Measurements from ENCODE around the gene PDLIM1.

The PDLIM1 gene

GRCh38 chr10:95253007-95253406 lies 37.8 kb downstream of the PDLIM1 start:
- TF ChIP-seq, protein P1, sequence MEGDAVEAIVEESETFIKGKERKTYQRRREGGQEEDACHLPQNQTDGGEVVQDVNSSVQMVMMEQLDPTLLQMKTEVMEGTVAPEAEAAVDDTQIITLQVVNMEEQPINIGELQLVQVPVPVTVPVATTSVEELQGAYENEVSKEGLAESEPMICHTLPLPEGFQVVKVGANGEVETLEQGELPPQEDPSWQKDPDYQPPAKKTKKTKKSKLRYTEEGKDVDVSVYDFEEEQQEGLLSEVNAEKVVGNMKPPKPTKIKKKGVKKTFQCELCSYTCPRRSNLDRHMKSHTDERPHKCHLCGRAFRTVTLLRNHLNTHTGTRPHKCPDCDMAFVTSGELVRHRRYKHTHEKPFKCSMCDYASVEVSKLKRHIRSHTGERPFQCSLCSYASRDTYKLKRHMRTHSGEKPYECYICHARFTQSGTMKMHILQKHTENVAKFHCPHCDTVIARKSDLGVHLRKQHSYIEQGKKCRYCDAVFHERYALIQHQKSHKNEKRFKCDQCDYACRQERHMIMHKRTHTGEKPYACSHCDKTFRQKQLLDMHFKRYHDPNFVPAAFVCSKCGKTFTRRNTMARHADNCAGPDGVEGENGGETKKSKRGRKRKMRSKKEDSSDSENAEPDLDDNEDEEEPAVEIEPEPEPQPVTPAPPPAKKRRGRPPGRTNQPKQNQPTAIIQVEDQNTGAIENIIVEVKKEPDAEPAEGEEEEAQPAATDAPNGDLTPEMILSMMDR (IDR thresholded peaks at IDR 0.05; ENCODE audit: low read length, missing control alignments) = no peak
- peak; percentile 43 for DNase-seq (ENCODE audit: low read depth)
- no peak overlapping the region for H3K4me3 ChIP-seq (replicated peaks; ENCODE audit: low read depth, low read length)

DNA sequence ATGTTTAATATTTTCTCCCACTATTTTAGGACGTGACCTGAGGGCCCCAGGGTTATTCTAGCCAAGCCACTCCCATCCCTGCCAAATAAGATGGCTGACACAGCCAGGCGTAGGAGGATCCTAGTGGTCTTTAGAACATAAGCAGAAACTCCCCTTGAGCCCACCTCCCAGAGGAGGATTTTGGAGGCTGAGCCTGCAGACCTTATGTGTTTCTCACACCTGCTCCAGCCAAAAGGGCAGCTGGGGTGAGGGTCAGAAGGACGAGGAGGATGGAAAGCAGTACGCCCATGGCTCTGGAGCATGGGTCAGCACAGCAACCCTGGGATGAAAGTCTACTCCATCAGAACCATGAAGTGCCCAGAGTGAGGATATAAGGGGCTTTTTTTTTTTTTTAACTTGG lies 39.9 kb downstream of the PDLIM1 start:
- TF ChIP-seq, protein P1 (IDR thresholded peaks at IDR 0.05; ENCODE audit: low read length, missing control alignments) = no peak
- H3K4me3 ChIP-seq (replicated peaks; ENCODE audit: low read depth, low read length) = no peak overlapping the region
- no peak for DNase-seq (ENCODE audit: low read depth)

GRCh38 chr10:95249467-95249866 lies 41.3 kb downstream of the PDLIM1 start:
- no peak overlapping the region for H3K4me3 ChIP-seq (replicated peaks; ENCODE audit: low read depth, low read length)
- TF ChIP-seq, protein P1 (IDR thresholded peaks at IDR 0.05; ENCODE audit: low read length, missing control alignments) = no peak
- DNase-seq (ENCODE audit: low read depth) = no peak

GRCh38 chr10:95248989-95249388 lies 41.8 kb downstream of the PDLIM1 start:
- H3K4me3 ChIP-seq (replicated peaks; ENCODE audit: low read depth, low read length) = no peak overlapping the region
- DNase-seq (ENCODE audit: low read depth) = no peak
- TF ChIP-seq, protein P1 (IDR thresholded peaks at IDR 0.05; ENCODE audit: low read length, missing control alignments) = no peak

DNA sequence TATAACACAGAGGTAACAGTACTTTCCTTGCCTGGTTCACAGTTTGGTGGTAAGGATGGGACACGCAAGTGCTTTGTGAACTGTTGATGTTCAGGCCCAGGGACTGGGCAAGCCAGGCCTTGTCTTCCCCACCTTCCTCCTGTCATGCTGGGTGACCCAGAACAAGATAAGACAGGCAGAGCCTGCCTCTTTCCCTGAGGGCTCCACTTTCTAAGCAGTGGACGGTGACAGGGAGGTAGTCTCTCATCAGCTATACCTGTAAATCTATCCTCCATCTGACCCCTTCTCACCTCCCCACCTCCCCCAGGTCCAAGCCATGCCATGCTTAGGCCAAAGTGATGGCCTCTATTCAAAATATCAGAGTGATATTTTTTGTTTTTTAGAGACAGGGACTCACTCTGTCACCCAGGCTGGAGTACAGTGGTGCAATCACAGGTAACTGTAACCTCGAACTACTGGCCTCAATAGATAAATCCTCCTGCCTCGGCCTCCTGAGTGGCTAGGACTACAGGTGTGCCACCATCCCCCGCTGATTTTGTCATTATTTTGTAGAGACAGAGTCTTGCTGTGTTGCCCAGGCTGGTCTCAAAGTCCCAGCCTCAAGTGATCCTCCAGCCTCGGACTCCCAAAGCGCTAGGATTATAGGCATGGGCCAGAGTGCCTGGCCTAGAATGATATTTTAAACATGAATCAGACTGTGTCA lies 42.8 kb downstream of the PDLIM1 start:
- TF ChIP-seq, protein P1 (IDR thresholded peaks at IDR 0.05; ENCODE audit: low read length, missing control alignments) = no peak
- no peak overlapping the region for H3K4me3 ChIP-seq (replicated peaks; ENCODE audit: low read depth, low read length)
- DNase-seq (ENCODE audit: low read depth) = no peak

DNA sequence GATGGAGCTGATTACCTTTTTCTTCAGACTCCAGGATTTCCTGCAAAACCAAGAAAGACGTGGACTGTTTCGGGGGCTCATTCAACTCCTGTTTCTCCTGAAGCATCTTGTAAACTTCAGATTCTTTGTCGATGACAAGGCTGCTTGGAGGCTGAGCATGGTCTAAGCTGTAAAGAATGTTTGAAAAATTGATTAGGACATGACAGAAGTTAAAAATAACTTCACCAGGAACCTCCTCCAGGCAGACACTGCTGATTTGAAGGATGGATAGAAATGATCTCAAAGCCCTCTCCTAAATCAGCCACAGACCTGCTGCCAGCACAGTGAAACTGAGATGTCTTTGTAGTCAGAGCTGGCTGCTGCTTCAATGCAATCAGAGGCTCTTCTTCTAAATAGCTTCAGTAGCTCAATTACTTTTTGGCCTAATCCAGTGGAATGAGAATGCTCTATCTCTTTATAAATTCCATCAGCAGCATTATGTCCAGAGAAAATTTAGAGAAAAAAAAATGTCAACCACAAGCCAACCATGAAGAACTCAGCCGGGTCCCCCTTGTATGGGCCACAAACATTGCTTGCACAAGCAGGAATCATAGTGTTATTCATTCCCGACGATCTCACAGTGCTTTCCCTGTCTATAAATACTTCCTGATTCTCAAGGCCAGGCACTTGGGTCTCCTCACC lies 43.5 kb downstream of the PDLIM1 start:
- no peak overlapping the region for H3K4me3 ChIP-seq (replicated peaks; ENCODE audit: low read depth, low read length)
- peak; percentile 76 for DNase-seq (ENCODE audit: low read depth)
- TF ChIP-seq, protein P1 (IDR thresholded peaks at IDR 0.05; ENCODE audit: low read length, missing control alignments) = no peak
